ENCODE data around the gene DDX54. TPM values are rescaled to one million over a fixed set of nuclear protein-coding genes. Genes with fewer than 3 reads are reported as not detected.

The DDX54 gene
- total RNA-seq, 4 donors from 2014 or later: 42.4 to 67.0 (median 51.8) TPM

DNA sequence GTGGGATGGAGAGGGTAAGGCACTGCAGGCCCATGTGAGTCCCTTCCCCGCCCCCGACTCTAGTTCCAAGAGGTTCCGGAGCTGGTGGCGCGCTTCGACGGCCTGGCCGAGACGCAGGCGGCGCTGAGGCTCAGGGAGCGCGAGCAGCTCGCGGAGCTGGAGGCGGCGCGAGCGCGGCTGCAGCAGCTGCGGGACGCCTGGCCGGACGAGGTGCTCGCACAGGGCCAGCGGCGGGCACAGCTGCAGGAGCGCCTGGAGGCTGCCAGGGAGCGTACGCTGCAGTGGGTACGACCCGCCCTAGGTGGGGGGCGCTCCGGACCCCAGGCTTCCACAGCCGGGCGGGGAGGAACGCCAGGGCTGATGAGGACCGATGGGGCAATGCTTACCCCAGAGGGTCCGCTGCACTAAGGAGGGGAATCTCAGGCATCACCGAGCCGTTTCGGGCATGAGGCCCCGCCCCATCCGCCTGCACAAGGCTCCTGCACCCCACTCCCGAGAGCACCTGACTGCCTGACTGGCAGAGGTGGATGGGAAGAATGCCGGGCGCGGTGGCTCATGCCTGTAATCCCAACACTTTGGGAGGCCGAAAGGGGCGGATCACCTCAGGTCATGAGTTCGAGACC lies 30.8 kb downstream of the DDX54 start:
- ATAC-seq (ENCODE audit: low FRiP score) (no peak), DNase-seq (ENCODE audit: low spot score) (no peak)
- TF ChIP-seq, protein P1, sequence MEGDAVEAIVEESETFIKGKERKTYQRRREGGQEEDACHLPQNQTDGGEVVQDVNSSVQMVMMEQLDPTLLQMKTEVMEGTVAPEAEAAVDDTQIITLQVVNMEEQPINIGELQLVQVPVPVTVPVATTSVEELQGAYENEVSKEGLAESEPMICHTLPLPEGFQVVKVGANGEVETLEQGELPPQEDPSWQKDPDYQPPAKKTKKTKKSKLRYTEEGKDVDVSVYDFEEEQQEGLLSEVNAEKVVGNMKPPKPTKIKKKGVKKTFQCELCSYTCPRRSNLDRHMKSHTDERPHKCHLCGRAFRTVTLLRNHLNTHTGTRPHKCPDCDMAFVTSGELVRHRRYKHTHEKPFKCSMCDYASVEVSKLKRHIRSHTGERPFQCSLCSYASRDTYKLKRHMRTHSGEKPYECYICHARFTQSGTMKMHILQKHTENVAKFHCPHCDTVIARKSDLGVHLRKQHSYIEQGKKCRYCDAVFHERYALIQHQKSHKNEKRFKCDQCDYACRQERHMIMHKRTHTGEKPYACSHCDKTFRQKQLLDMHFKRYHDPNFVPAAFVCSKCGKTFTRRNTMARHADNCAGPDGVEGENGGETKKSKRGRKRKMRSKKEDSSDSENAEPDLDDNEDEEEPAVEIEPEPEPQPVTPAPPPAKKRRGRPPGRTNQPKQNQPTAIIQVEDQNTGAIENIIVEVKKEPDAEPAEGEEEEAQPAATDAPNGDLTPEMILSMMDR (IDR thresholded peaks at IDR 0.05): no peak

- ATAC-seq (ENCODE audit: low FRiP score) (peak; percentile 57), DNase-seq (ENCODE audit: low spot score) (no peak)
- TF ChIP-seq, protein P1 (IDR thresholded peaks at IDR 0.05): no peak
These were observed 32.2 kb downstream of the DDX54 start for GRCh38 chr12:113152835-113153814.

DNA sequence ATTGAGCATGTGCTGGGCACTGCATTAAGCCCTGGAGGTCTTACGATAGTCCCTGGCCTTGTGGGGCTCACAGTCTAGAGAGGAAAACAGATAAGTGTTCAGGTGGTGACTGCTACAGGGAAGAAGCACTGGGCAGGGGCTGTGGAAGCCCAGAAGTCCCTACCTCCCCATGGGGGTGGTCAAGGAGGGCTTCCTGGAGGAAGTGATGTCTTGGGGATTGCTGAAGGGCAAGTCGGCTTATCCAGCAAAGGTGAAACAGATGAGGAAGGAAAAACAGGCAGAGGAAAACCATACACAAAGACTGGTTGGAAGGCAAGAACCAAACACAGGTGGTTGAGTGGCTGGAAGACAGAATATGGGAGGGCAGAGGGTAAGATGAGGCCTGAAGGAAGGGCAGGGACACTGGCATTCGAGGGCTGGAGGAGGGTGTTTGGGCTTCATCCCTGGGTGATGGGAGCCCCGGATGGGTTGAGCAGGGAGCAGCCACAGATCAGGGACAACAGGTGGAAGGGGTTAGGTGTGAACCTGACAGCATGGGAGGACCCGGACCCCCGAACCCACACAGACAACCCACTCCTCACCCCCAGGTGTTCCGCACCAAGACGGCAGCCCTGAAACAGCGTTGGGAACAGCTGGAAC lies 33.0 kb downstream of the DDX54 start:
- ATAC-seq (ENCODE audit: low FRiP score) (no peak), DNase-seq (ENCODE audit: low spot score) (no peak)

DNA sequence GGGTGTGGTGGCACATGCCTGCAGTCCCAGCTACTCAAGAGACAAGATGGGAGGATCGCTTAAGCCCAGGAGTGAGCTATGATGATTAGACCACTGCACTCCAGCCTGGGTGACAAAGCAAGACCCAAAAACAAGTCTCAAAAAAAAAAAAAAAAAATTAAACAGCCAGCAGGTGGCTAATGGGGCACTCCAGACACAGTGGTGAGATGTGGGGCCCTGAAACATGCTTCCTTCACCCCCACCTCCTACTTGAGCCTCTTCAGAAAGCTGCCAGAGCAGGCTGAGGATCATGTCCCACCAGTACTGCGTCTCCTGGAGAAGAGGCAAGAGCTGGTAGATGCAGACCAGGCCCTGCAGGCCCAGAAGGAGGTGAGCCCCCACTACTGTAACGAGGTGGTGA lies 33.6 kb downstream of the DDX54 start:
- TF ChIP-seq, protein P1 (IDR thresholded peaks at IDR 0.05): no peak
- ATAC-seq (ENCODE audit: low FRiP score) (no peak), DNase-seq (ENCODE audit: low spot score) (no peak)

More for the DNA sequence above, 33.0 kb downstream of the DDX54 start:
- TF ChIP-seq, protein P1 (IDR thresholded peaks at IDR 0.05): no peak

- ATAC-seq (ENCODE audit: low FRiP score) (peak; percentile 50), DNase-seq (ENCODE audit: low spot score) (no peak)
- TF ChIP-seq, protein P1 (IDR thresholded peaks at IDR 0.05): no peak
These were observed 35.7 kb downstream of the DDX54 start, which contains the start of gene CFAP73 for GRCh38 chr12:113149361-113150150. Gene CFAP73, plus strand, starts transcription at chr12:113149724. Its CDS starts 134 bp downstream, at chr12:113149858.

GRCh38 chr12:113146999-113147398 lies 38.3 kb downstream of the DDX54 start:
- TF ChIP-seq, protein P1 (IDR thresholded peaks at IDR 0.05): no peak
- ATAC-seq (ENCODE audit: low FRiP score) (no peak), DNase-seq (ENCODE audit: low spot score) (no peak)
